ENCODE results near the gene KIF12.
A peak's percentile ranks its signal among the peaks of the same experiment; 100 is the strongest.

KIF12 gene

DNA sequence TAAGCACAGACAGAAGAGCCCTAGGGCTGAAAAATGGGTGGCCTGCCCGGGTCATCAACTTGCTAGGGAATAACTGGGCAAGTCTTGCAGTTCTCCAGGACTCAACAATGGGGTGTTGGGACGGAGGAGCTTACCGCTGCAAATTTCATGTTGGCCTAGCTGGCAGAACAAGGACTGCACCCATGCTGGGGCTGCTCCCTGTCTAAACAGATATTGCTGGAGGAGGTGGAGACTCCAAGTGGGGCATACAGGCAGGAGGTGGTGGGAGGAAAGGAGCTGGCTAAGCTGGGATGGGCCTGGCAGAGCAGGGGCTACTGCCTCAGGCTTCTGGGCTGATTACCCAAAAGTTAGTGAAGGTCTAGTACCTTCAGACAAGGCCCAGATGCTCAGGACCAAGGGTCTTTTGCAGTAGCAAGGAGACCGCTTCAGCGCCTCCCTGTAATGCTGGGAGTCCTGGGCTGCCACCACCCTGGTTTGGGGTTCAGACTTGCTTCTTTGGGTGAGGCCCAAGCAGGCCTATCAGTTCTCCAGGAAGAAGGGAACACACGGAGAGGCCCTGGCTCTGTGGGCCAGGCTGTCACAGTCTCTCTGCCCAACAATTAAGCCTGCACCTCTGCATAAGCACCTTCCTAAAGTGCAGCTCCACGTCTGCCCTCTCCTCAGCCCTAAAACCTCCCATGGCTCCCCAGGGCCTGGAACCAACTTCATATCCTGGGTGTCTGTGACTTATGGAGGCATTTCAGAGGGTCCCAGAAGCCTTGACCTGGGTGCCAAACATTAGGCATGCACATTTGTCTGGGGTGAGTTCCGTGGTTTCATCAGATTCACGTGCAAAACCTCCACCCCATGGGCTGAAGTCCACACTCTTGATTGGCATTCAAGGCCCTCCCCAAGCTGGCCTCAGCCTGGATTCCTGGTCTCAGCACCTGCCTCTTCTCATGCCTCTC lies 24.2 kb upstream of the KIF12 start:
- no peak for DNase-seq (ENCODE audit: low read depth in 2 of 3, low spot score in 1 of 3)

DNA sequence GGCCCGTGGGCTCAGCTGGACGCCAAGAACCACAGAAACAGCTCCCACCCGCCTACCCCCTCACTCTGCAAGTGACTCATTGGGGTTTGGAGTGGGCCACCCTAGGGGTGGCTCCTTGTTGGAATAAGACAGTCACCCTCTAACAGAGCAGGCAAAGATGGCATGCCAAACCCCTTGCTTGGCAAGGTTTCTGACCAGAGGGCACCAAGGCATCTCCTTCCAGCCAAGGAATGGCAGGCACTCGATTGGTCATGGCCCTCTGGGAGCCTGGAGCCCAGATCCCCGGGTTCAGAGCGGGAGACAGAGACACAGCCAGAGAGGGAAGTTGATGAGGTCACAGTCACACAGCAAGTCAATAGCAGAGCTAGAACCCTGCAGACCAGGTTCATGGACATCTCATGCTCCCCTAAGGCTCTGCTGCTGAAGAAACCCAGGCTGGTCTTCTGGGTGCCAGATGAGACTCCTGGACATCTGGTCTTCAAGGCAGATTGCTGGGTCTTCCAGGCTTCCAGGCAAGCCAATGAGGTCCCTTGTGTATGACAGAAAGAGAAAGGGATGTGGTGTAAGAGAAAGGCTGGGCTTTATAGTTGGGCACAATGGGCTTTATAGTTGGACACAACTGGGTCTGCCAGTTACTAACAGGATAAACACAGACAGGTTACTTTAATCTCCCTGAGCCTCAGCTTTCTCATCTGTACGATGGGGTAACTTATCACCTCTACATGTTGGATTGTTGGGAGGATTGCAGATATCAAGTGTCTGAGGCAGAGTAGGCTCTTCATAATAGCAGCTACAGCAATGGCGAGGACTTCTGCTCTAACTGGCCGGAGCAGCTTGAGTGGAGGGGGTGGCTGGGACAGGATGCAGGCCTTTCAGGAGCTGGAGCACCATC lies 23.3 kb upstream of the KIF12 start:
- no peak for DNase-seq (ENCODE audit: low read depth in 2 of 3, low spot score in 1 of 3)

DNA sequence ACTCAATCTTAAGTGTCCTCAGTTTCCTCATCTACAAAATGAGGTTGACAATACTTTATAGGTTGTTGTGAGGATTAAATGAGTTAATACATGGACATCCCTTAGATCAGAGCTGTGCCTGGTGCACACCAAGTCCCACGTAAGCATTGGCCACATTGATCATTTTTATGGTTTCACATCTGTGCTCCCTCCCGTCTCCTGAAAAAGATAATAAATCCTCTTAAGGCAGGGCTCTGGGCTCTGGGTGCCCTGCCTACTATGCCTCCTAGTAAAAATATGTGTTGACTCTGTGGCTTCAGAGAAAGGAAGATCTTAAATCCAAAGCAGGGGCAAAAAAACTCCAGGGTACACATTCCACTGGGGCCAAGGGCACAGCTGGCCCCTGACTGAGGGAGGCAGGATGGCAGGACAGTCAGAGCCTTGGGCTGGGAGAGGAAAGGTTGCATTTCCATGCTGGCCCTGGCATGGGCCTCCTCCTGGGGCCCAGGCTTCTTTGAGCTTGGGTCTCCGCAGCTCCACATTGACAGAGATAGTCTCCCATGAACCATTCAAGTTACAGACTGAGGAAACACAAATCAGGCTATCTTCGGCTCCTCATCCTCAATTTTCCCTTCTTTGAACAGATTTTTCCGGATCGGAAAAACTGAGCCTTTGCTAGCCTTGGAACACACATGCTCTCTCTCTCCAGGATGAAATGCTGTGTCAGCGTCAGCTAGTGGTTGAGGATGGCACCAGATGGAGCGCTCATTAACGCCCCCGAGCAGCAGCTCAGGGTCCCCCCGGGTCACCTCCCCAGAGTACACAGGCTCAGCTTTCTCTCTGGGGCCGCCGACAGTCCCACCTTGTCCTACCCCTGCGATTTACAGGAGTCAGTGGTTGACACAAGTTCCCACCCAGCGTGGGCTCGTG lies 22.4 kb upstream of the KIF12 start:
- no peak for DNase-seq (ENCODE audit: low read depth in 2 of 3, low spot score in 1 of 3)

DNA sequence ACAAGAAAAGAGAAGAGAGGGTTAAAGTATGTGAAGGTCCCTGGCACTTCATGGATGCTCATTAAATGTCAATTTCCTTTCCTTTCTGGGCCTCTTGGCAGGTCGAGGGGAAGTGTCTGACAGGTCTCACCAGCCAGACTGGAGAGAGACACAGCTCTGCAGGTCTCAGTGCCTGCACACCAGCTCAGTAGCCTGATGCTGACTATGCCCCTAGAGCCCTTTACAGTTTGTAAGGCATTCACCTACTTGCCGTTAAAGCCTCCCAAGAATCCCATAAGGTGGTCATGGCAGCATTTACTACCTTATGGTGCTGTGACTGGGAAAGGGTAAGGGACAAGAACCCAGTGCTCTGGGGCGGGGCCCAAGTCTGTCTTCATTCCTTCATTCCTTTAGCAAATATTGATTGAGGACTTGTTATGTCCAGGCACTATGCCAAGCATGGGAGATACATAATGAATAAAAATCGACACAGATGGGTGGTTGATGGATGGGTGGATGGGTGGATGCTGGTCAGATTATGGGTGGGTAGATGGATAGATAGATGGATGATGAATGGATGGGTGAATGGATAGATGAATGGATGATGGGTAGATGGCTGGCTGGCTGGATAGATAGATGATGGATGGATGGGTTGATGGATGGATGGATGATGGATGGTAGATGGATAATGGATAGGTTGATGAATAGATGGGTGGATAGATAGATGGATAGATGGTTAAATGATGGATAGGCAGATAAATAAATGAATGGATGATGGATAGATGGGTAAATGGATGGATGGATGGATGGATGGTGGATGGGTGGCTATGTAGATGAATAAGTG lies 21.3 kb upstream of the KIF12 start:
- no peak for DNase-seq (ENCODE audit: low read depth in 2 of 3, low spot score in 1 of 3)

DNA sequence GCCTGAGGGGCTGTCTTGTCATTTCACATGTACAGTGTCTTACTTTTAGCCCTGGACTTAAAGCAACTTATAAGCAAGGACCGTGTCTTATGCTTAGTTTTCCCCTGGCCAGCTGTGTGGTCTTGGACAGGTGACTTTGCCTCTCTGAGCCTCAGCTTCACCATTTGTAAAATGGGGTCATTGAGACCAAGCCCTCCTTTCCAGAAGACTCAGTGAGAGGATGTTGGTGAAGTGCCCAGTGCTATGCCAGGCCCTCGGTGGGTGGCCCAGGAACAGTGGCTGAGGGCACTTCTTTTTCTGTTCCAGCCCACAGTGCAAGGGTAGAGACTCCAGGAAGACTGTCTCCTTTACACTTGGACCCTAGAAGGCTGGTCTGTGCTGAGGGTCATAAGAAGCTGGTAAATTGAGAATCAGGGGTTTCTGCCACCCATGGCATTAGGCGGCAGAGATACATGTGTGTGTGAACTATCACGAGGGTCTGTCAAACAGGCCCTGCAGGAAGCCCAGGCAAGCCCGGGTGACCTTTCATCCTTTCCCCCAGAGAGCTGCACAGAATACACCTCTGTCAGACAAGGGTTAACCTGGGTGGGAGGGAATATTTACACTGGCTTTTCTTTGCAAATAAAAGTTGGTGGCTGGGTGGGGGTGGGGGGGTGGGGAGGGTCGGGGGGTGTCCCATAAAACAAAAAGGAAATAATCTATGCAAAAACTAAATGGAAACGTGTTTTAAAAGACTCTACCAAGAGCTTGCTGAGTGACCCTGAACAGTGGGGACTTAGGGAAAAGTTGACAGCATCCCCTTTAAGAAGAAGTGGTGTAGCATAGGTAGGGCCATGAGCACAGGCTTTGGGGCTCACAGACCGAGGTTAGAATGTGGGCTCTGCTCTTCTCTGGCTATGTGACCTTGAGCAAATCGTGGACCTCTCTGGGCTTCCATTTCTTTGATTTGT lies 20.4 kb upstream of the KIF12 start:
- no peak for DNase-seq (ENCODE audit: low read depth in 2 of 3, low spot score in 1 of 3)

DNA sequence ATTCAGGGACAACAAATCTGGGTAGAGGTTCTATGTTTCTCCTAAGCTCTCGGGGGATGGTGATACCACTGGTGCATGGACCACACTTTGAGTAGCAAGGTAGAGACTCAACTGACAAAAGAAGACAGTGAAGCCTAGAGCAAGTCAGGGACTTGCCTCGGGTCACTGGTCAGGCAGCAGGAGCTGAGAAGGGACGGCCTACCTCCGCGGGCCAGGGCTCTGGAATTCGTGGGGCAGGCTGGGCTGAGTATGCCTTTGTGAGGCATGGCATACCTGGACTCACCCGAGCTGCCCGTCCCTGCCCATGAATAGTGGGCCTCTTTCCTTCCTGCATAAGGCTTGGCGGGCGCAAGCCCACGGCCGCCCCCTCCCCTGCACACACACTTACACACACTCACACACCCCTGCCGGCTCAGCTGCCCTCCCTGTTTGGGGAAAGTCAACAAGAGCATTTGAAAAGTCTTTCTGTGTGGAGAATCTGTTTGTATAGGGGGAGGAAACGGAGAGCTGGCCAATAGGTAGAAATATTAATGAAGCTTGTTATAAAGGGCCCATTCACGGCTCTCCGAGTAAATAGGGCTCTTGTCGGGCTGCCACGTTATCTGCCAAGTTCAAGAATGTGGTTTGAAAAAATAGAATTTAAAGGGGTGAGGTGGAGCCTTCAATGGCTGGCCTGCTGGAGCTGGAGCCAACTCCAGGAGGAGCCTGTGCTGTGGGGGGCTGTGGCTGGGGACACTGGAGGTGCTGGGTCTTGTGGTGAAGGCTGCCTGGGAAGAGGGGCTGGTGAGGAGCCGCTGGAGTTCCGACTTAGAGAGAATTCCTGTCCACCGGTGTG lies 19.1 kb upstream of the KIF12 start:
- no peak for DNase-seq (ENCODE audit: low read depth in 2 of 3, low spot score in 1 of 3)

DNA sequence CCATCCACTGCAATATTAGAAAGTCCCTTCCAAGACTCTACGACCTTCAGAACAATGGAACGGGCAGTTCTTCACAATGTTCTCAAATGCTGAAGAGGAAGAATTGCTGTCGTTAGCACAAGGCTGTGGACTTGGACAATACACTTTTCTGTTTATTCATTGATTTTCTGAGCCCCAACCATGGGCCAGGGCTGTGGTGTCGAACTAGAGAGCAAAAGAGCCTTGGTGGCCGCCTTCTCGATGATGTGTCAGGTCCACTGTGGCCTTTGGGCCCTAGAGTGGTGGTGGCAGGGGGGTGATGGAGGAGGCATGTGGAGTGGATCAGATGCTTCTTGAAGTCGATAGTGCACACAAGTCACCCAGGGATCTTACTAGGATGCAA lies 18.5 kb upstream of the KIF12 start:
- DNase-seq (ENCODE audit: low read depth in 2 of 3, low spot score in 1 of 3) = no peak

DNA sequence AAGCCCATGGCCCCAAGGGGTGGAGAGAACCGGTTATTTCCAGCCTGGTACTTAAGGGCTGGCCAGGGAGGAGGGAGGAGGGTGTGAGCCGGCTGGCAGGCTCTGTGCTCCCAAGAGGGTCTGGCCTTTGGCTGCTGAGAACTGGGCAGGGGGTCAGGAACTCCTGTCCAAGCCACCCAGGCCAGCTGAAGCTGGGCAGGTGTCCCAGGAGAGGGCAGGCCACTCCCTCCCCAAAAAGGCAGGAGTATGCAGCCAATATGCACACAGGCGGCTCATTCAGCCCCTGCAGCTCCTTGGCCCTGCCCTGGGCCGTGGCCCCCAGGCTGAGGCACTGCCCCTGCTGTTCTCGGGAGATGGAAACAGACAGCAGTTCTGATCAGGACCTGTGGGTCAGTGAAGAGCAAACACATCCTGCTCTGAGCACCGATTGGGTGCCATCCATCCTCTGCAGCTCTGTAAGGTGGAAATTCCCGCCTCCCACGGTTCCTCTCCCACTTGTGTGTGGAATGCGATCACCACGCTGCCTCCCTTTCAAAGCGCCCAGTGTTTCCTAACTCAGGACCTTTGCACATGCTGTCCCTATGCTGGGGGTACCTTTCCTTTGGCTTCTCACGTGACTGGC lies 17.1 kb upstream of the KIF12 start:
- DNase-seq (ENCODE audit: low read depth in 2 of 3, low spot score in 1 of 3) = no peak

DNA sequence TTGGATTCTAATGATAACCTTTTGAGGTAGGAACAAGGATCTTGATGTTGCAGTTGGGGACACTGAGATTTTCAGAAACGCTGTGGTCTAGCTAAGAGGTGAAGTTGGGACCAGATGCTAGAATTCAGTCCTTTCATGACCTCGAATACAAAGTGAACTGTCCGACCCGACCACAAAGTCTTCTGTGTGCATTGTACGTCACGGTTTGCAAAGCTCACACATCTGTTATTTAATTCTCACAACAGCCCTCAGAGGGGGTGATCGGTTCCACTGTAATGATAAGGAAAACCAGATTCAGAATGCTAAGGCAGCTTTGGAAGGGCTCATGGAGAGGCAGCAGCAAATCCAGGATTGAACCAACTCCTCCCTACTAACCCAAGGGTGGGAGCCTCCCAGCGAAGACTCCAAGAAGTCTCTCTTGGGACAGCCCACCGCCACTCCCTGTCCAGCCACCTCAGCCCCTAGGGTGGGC lies 16.6 kb upstream of the KIF12 start:
- no peak for DNase-seq (ENCODE audit: low read depth in 2 of 3, low spot score in 1 of 3)

DNA sequence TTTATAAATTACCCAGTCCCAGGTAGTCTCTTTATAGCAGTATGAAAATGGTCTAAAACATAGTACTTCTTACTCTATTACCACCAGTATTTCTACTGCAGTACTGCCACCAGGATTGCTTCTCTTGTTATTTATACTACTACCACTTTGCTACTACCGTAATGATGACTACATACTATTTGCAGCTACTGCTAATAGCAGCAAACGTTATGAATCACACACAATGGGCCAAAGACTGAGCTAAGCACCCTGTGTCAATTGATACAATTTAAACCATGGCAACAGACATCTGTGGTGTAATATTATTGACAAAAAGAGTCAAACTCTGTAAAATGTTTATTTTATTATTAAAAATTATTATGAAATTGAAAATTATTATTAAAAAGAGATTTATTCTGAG lies 15.3 kb upstream of the KIF12 start:
- no peak for DNase-seq (ENCODE audit: low read depth in 2 of 3, low spot score in 1 of 3)

DNA sequence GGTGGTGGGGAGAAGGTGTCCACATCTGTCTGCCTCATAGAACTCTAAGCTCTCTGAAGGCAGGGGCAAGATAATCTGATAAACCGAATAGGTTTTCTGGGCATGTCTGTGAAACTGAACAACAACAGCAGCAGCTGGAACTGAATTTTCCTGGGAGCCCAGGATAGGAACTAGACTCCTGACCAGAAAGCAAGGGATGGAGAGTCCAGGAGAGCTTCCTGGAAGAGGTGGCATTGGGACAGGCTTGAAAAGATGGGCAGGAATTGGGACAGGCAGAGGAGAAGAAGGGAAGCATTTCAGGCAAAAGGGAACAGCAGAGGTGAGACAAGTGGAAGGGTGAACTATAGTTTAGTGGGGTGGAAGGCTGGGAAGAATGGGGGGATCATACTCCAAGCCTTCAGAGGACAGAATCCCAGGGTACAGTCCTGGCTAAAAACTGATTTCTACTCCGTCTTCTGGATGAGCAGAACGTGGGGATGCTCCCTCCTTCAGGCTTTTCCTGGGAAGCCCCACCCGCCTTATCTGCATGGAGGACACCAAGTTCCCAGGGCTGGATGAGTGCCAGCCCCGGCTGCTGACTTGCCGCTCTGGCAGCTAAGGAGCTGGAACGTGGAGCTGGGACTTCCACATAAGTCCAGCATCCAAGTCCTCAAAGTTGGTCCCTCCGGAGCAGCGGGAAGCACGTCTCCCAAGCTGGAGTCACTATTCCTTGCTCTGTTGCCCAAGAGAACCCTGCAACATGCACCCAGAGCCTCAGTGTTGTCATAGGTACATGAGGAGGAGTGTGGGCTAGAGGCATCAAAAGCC lies 13.9 kb upstream of the KIF12 start:
- DNase-seq (ENCODE audit: low read depth in 2 of 3, low spot score in 1 of 3) = no peak

DNA sequence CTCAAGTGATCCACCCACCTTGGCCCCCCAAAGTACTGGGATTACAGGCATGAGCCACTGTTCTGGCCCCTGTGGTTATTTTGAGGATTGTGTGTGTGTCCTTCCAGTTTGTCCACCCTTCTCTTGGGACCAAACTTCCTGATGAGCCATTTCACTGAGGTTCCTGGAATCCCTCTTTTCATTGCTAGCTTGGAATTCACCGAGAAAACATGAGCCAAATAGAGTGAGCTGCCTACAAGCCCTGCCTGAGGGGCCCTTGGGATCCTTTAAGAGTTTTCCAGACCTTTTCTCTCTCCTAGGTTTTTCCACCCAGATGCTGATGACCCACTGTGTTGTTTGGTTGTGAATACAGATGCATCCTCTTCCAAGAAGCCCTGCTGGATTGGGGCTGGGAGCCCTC lies 13.2 kb upstream of the KIF12 start:
- no peak for DNase-seq (ENCODE audit: low read depth in 2 of 3, low spot score in 1 of 3)

DNA sequence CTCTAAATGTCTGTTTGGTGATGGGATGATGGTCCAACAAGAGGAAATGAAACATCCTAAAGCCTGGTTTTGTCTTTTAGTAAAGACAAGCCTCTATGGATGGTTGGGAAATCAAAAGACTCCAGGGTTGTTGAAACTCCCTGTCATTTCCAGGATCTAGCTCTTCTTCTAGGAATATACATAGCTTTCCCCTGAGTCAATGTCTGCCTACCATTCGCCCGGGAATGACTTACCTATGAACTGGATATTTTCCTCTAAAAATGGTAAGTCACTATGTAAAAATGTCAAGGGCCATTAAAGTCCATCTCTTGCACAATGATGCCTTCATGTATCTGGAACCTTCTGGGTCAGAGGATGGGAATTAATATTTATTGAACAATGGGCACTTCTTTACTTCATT lies 11.1 kb upstream of the KIF12 start:
- no peak for DNase-seq (ENCODE audit: low read depth in 2 of 3, low spot score in 1 of 3)

DNA sequence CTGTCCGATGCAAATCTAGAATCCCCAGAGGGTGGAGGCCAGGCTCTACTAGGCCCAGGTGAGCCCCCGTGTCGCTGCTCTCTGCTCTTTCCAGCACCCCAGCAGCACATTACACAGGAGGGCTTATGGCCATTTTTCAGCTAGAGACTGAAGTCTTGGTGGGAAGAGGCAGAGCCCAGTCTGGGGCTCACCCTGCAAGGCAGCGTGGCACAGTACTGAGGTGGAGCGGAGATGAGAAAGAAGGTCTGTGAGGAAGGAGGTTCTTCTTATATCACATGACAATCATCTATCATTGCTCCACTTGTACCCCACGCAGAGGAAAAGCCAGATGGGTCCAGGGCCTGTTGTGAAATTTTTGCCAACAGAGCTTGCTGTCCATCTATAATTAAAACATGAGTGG lies 10.0 kb upstream of the KIF12 start:
- no peak for DNase-seq (ENCODE audit: low read depth in 2 of 3, low spot score in 1 of 3)

DNA sequence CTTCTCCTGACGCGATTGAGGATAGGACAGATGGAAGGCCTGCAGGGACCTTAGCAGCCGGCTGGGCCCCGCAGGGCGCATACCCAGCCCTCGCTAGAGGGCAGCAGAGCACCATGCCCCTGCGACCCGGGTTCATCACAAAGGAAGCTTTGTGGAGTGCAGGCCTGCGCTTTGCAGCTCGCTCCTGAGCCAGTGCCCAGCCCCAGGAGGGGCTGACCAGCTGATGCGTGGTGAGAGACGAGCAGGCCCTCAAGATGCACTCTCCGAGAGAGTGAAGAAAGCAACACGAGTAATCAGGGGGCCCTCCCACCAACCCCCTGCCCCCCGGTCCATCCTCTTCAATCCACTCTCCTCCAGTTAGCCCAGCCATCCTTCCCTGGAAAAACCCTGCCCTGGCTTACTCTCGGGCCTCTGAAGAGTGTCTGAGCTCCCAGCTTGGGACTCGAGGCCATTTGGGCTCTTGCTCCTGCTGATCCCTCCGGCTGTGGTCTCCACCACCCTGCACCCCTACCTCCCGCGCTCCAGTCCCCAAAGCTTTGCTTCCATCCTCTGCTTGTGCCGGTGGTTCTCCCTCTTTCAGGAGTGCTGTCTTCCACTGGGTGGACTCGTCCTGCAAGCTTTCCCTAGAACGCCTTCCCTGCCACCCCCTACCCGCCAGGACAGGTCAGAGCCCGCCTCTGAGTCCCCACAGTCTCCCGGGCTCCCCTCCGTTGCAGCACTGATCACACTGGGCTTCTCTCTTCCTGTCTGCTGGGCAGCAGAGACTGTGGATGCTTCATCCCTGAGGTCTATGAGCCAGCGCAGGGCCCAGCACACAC lies 9.1 kb upstream of the KIF12 start:
- peak; percentile 41 to 58 (median 42) for DNase-seq (ENCODE audit: low read depth in 2 of 3, low spot score in 1 of 3)

Measured in stimulated activated CD4-positive, alpha-beta T cell treated with anti-CD3 and anti-CD28 coated beads, Interleukin-12 subunit alpha, Interleukin-12 subunit beta, amount 100 ng/mL, for 48 hours (primary cell).